Brain microvascular endothelial cell (primary cell): Measurements from ENCODE around the gene ZNF497.

Experiments
- DNase-seq: peaks from one replicate; pipeline ENCODE4 v3.0.0-alpha.2; 2020
- H3K27ac ChIP-seq: fragments of 250-450 bp; sonication (Bioruptor Pico); 2 replicates; pipeline ENCODE4 v1.5.1; 2020; ENCODE audit warnings: mild to moderate bottlenecking, moderate library complexity
- H3K27me3 ChIP-seq: fragments of 250-450 bp; sonication (Bioruptor Pico); replicated peaks from 2 replicates; pipeline ENCODE4 v1.5.1; 2020; ENCODE audit warnings: mild to moderate bottlenecking
- H3K36me3 ChIP-seq: fragments of 250-450 bp; sonication (Bioruptor Pico); replicated peaks from 2 replicates; pipeline ENCODE4 v1.5.1; 2020; ENCODE audit warnings: mild to moderate bottlenecking
- H3K4me3 ChIP-seq: 2 replicates; pipeline ENCODE4 v1.5.1; 2011; ENCODE audit warnings: low read depth, mild to moderate bottlenecking, control low read depth, low read length, moderate library complexity
- CTCF ChIP-seq: IDR thresholded peaks from 2 replicates; pipeline ENCODE4 v1.5.1; 2011; ENCODE audit warnings: low read depth, mild to moderate bottlenecking, moderate library complexity, low read length, control low read depth, inconsistent platforms; ENCODE audit errors: missing control alignments
- in situ Hi-C: cut with HindIII; loops from 2 replicates; pipeline ENCODE4 v1.10.0; 2017; ENCODE audit warnings: low sequenced_read_pairs, low pct_ligation_motif_present

ZNF497 gene

GRCh38 chr19:58386576-58387337 lies 24.2 kb upstream of the ZNF497 start, which contains the start of gene RPS5:
Gene RPS5 (plus strand): TSS chr19:58387269. CDS start chr19:58388138, 869 bp downstream.
- H3K27ac ChIP-seq, result peak within 1 kb of the TSS; percentile 91
- DNase-seq, result peak; percentile 97
- TF ChIP-seq CTCF, result no peak
- H3K27me3 ChIP-seq, result no peaks in the 10 kb centered on the region
- in situ Hi-C loops, result no loop called here
- peaks cover 23% of the 10 kb centered on the region for H3K36me3 ChIP-seq
- peak within 1 kb of the TSS; percentile 90 for H3K4me3 ChIP-seq

- Histone ChIP-seq H3K27me3 (no peaks in the 10 kb centered on the region), H3K36me3 (peaks cover 19% of the 10 kb centered on the region), H3K4me3 (peak overlapping the region; percentile 90), H3K27ac (peak overlapping the region; percentile 91)
- TF ChIP-seq CTCF, result no peak
- in situ Hi-C loops, result no loop called here
- DNase-seq, result no peak
Observed at GRCh38 chr19:58385891-58386575, 23.5 kb upstream of the ZNF497 start.

- H3K36me3 ChIP-seq, result peaks cover 14% of the 10 kb centered on the region
- DNase-seq, result no peak
- in situ Hi-C loops, result no loop called here
- peak overlapping the region; percentile 90 for H3K4me3 ChIP-seq
- no peak for TF ChIP-seq CTCF
- H3K27ac ChIP-seq, result no peak overlapping the region
- H3K27me3 ChIP-seq, result no peaks in the 10 kb centered on the region
Observed at GRCh38 chr19:58385313-58385890, 22.9 kb upstream of the ZNF497 start.

GRCh38 chr19:58382997-58383603 lies 20.5 kb upstream of the ZNF497 start:
- no peak for TF ChIP-seq CTCF
- no peak for DNase-seq
- in situ Hi-C loops, result no loop called here
- H3K4me3 ChIP-seq, result no peak overlapping the region
- no peak overlapping the region for H3K27ac ChIP-seq
- no peaks in the 10 kb centered on the region for H3K27me3 ChIP-seq
- peaks cover 2% of the 10 kb centered on the region for H3K36me3 ChIP-seq

- in situ Hi-C loops, result no loop called here
- TF ChIP-seq CTCF, result no peak
- DNase-seq, result no peak
- Histone ChIP-seq H3K4me3 (peak overlapping the region; percentile 77), H3K27ac (peak overlapping the region; percentile 67), H3K36me3 (no peaks in the 10 kb centered on the region), H3K27me3 (no peaks in the 10 kb centered on the region)
Observed at GRCh38 chr19:58381460-58382212, 19.1 kb upstream of the ZNF497 start.
